T-helper 2 cell (primary cell): ENCODE data around the gene SERPINA5.
"Not testable (repeated sequence)": the region's sequence is repeated elsewhere in the genome, so short reads cannot be mapped to it uniquely, and the experiment has no call there.

Experiments
- DNase-seq, 5 experiments: peaks; one replicate each; pipeline versions ENCODE4 v3.0.0 to v3.0.0-alpha.2; 2012 to 2022

The SERPINA5 gene

GRCh38 chr14:94624537-94625352 lies 43.5 kb downstream of the SERPINA5 start:
- DNase-seq = no peak

- DNase-seq = no peak
Observed at GRCh38 chr14:94625353-94625635, 44.1 kb downstream of the SERPINA5 start.

GRCh38 chr14:94628578-94628977 lies 47.4 kb downstream of the SERPINA5 start:
- DNase-seq = no peak

GRCh38 chr14:94630396-94630795 lies 49.2 kb downstream of the SERPINA5 start:
- no peak for DNase-seq

GRCh38 chr14:94631050-94631449 lies 49.8 kb downstream of the SERPINA5 start:
- no peak for DNase-seq

GRCh38 chr14:94631536-94632304 lies 50.5 kb downstream of the SERPINA5 start:
- no peak for DNase-seq

- DNase-seq = no peak
Observed at GRCh38 chr14:94632305-94632590, 51.0 kb downstream of the SERPINA5 start.

- DNase-seq = no peak
Observed at GRCh38 chr14:94633121-94633520, 51.9 kb downstream of the SERPINA5 start.

GRCh38 chr14:94635154-94635553 lies 53.9 kb downstream of the SERPINA5 start:
- no peak for DNase-seq

GRCh38 chr14:94636744-94637412 lies 55.7 kb downstream of the SERPINA5 start:
- DNase-seq = no peak

- not testable (repeated sequence) for DNase-seq
Observed at GRCh38 chr14:94637814-94638213, 56.6 kb downstream of the SERPINA5 start.

- DNase-seq = no peak
Observed at GRCh38 chr14:94638339-94638738, 57.1 kb downstream of the SERPINA5 start.

- DNase-seq = no peak
Observed at GRCh38 chr14:94638961-94639817, 58.0 kb downstream of the SERPINA5 start.

- no peak for DNase-seq
Observed at GRCh38 chr14:94640721-94641631, 59.8 kb downstream of the SERPINA5 start.

- DNase-seq = no peak
Observed at GRCh38 chr14:94641632-94641955, 60.4 kb downstream of the SERPINA5 start.
